Thyroid gland (tissue), 4 donors: ENCODE measurements around the gene SAMD4A.

ENCODE experiments used
- POLR2A ChIP-seq, 2 donors: fragments of 450-650 bp; IDR thresholded peaks; one replicate each; pipeline ENCODE4 v1.6.1; 2017; ENCODE audit warnings: antibody characterized with exemption in 2 of 2, mild to moderate bottlenecking in 2 of 2, moderate library complexity in 1 of 2
- TF ChIP-seq, protein P1 (sequence below), 6 experiments: fragments of 200-600 bp in 3 of 6; fragments of 450-650 bp in 3 of 6; sonication (generic) in 3 of 6; IDR thresholded peaks; one replicate each; pipeline ENCODE4 v1.5.1; 2016 to 2019; ENCODE audit warnings: antibody characterized with exemption in 6 of 6, mild to moderate bottlenecking in 2 of 6, inconsistent platforms in 1 of 6, moderate library complexity in 1 of 6

DNA sequence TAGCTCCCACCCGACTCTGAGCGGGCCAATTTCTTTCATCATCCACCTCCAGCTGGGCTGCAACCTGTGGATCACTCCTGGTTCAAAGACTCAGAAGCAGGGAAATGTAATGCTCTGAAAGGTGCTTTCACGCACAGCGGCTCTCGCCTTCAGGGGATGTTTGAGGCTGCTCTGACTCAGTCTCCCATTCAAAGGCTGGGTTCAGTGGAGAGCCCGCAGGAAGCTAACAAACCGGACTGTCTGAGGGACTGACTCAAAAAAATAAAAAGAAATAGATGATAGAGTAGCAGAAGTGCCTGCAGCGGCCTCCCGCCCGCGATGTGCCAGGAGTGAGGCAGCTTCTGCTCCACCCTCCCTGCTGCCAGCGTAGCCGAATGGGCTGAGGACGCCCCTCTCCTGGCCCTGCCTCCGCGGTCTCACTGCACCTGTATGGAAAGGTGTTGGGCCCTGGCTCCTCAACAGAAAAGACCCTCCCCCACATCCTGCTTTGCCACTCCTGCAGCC, 237.7 kb downstream of the SAMD4A start:
- TF ChIP-seq POLR2A (IDR thresholded peaks at IDR 0.05) = no peak
- TF ChIP-seq, protein P1, sequence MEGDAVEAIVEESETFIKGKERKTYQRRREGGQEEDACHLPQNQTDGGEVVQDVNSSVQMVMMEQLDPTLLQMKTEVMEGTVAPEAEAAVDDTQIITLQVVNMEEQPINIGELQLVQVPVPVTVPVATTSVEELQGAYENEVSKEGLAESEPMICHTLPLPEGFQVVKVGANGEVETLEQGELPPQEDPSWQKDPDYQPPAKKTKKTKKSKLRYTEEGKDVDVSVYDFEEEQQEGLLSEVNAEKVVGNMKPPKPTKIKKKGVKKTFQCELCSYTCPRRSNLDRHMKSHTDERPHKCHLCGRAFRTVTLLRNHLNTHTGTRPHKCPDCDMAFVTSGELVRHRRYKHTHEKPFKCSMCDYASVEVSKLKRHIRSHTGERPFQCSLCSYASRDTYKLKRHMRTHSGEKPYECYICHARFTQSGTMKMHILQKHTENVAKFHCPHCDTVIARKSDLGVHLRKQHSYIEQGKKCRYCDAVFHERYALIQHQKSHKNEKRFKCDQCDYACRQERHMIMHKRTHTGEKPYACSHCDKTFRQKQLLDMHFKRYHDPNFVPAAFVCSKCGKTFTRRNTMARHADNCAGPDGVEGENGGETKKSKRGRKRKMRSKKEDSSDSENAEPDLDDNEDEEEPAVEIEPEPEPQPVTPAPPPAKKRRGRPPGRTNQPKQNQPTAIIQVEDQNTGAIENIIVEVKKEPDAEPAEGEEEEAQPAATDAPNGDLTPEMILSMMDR (IDR thresholded peaks at IDR 0.05) = no peak
